ENCODE results near the gene HOXB8.

HOXB8 gene

DNA sequence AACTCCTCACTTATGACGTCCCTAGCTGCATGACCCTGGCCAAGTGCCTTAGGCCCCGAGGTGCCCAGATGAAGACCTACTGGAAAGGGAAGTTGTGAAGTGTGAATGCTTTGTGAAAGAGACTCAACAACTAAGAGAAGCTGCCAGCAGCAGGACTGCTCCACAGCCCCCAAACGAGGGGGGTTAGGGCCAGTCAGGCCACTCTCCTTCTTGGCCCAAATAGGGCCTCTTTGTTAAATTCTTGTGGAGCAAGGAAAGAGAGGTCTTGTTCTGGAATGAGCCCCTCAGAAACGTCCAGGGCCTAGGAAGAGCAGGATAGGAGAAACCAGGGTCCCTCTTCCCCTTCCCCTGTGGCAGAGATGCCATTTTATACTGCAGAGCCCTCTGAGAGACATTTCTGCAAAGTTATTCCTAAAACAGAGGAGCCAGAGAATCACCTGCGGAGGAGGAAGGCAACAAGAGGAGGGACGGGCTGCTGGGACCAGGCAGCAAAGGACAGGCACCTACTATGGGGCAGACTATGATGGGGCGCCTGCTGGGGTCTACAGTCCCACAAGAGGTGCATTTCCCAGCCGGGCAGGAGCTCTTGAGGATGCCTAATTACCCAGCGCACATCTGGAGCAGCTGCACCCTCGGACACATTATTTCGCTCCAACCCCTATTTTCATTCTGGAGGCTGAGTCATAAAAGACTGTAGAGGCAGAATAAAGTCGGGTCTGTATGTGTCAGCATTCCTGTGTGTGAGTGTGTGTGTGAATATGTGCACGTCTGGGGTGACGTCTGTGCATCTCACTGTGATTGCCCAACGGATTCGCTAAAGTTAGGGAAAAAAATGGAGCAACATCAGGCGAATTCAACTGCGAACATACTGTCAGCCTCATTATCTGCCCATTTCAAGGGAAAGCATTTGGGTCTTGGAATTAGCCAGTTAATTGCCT is 22.5 kb upstream of the HOXB8 start:
- DNase-seq (ENCODE audit: low spot score): peak; percentile 46

DNA sequence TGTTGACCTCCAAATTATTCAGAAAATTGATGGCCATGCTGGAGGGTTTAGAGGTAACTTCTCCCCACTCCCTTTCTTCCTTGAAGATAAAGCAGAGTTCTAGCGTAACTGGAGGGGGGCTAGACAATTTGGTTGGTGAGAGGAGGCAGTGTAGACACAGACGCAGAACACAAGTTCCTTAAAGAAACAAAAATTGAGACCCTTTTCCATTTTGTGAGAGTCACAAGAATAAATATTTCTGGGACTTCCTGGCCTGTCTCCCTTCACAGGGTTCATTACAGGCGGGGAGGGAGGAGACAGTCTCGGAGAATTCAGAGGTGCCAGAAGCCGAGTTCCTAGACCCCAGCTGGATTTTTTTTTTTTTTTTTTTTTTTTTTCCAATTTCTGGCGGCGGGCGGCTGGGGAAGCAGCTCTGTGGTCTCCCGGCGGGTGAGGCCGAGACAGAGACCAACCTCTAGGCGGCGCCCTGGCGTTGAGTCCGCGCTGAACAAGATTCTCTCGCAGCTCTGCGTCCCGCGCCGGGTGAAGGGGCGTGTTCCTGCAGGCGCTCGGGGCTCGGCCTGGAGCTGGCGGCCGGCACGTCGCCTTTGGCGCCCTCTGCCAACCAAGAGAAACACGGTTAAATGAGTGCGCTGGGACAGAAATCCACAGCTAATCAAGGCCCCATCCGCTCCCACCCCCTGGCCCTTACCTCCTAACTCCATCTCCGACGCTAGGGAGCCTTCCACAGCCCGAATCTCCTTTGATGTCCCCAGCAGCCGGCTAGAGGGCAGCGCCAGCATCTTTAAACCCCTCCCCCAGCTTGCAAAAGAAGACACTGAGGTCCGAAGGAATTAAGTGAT is 21.3 kb upstream of the HOXB8 start:
- DNase-seq (ENCODE audit: low spot score): peak; percentile 99

DNA sequence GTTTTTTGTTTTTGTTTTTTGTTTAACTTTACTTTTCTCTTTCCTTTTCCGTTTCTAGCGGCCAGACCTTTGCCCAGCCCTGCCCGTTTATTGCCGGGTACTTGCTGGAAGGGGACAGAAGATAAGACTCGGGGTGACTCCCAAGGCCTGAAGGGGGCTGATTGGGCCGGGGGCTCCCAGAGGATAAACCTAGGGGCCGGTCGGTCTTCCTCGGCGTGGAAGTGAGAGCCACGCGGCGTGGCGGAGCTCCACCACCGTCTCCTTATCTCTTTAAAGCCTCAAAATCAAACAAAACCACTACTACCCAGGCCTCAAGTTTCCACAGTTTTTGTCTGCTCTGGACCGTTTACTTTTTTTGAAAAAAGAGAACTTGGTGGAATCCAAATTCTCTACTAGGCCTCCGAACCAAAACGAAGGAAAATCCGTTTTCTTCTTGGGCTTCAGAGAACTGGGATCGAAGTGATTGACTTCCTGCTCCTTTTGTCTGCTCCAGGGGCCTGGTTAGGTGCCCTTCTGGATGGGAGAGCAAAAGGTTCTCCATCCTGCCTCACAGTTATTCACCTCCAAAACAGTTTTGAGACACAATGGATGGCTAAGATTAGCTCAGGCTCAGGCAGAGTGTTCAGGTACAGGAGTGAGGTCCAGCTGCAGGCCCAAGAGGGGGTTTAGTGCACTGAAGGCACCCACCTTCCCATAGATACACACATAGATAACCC is 19.6 kb upstream of the HOXB8 start:
- DNase-seq (ENCODE audit: low spot score): peak; percentile 44

DNA sequence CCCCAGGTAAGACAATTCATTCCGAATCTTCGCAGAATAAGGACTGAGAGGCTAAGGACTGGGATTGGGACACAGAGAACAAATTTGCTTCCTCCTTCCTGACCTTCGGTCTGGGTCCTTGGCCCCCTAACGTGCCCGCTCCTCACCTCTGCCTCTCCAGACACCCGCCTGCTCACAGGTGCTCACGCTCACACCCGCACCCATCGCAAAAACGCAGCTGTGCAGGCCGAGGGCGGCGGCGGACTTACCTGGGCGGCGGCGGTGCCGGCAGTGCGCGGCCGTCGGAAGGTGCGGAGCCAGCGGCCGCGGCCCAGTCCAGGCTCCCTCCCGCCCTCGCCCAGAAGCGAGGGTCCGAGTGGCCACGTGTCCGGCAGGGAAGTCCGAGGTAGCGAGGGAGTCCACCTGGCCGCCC is 18.2 kb upstream of the HOXB8 start:
- no peak for DNase-seq (ENCODE audit: low spot score)

DNA sequence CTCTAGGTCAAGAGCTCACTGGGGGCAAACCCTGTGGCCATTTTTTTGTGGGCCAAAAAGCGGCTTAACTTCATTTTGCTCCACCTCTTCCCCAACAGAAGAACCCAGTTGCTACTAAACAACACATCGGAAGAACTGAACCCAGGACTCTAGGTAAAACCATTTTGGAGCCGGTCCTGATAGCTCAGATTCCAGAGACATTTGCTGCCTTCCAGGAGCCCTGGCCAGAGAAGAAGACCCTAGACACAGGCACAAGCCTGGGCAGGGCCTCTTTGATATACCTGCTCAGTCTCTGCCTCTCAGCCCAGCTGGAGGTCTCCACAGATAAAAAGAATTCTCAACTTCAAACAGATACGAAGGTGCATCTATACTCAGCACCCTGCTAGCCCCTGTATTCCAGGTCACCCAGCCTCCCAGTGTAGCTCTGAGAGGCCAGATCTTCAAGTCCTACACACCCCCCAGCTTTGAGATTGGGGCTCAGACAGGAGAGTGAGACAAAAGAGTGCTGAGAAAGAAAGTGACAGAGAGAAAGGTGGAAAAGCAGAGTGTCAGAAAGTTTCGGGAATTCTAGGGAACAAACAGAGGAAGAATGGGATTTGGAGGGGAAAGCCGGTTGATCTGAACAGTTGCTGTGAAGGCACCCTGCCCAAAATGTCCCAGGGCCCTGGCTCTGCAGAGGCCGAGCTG is 17.6 kb upstream of the HOXB8 start:
- no peak for DNase-seq (ENCODE audit: low spot score)

DNA sequence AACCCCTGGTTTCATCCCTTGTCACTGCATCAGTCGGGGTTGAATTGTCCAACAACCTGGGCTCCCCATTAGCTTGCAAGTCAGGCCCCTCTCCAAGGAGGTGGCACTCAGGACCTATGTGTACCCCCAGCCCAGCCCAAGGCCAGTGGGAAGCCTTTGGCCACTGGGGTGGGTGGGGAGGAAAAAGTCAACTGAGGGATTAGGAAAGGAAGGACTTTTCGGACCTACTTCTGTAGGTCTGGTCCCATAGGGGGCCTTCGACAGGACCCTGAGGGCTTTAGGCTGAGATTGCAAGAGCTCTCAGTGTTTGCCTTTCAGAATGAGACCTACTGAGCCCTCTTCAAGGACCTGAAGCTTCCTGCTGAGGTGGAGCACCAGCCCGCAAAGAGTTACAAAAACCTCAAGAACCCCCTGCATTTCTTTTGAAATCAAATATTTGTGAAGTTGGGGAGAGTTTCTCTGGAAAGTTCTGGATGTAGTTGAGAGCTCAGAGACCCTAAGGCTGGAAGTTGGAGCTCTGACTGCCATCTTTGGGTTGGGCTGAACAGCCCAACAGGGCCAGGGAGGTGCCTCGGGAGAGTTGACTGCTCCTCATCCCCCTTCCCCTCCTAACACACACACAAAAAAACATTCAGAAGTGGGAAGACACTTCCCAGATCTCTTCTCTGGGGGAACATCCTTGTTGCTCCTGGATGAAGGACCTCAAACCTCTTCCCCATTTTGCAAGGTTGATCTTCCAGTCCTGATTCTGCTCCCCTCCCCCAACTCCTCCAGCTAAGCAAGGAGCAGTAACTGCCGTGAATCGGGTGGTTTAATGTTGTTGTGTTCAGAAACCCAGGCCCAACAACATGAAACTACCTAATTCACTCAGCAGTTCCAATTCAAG is 16.8 kb upstream of the HOXB8 start:
- DNase-seq (ENCODE audit: low spot score): no peak

DNA sequence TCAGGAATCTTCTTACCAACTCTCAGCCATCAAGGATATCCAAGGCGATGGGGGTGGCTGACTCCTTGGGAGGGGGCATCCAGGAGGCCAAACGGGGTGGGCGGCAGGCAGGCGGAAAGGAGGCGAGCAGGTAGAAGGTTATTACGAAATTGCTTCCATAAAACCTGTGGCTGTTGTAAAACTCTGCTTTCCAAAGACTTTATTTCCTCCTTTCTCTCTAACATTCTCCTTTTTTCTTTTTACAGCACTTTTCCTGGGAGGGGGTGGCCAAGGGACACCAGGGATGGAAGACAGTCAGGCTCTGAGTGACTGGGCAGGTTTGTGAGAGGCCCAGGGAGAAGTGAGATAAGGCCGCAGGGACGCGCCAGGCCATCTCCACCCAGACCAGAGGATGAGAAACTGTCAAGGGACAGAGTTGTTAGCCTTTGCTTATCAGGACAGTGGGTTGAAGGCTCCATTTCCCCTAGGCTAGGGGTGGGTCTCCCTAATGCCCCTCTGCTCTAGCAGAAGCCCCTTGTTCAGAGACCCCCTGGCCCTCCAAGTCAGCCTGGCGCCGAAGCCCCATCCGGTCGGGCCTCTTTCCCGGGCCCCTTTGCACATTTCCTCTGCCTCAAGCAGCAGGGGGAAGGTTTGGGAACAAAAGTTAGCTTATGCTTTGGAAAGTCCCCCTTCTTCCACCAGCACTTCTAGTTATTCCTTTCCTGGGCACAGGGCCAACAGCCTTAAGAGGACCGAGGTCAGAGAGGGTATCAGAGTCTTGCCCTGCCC is 16.0 kb upstream of the HOXB8 start:
- DNase-seq (ENCODE audit: low spot score): no peak

DNA sequence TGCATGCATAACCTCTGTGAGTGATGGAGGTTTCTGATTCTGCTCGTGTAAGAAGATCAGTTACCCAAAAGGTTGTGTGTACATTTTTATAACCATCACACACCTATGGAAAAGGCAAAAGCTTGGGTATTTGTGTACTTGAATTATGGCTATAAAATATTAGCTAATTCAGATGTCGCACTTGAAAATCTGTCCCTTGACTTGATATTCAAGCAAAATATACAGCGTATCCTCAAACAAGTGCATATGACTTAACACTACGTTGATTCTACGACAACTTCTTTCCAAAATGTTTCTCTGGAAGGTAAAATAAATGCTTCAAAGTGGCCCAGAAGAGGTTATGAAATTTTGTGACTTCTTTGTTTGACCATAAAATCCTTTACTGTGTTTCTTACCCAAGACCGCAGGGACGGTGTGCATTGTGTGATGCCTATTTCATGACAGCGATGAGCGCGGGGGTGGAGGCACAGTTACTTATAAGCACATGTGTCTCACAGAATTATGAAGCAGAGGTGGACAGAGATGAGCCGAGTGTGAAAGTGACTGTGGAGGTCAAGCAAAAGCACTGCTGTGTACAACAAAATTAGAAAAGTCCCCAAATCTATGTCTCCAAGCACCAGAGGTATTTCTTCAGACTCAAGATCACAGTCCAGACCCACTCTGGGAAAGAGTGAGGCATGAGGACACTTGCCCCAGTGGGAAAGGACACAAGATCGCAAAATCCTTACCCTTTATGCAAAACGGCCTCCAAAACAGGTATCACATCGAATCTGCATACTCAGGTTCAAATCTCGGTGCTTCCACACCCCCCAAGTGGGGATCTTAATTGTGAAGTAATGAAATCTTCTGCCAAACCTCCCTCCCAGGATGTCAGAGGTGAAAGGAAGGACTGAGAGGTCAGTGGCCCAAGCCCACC is 15.2 kb upstream of the HOXB8 start:
- DNase-seq (ENCODE audit: low spot score): no peak

DNA sequence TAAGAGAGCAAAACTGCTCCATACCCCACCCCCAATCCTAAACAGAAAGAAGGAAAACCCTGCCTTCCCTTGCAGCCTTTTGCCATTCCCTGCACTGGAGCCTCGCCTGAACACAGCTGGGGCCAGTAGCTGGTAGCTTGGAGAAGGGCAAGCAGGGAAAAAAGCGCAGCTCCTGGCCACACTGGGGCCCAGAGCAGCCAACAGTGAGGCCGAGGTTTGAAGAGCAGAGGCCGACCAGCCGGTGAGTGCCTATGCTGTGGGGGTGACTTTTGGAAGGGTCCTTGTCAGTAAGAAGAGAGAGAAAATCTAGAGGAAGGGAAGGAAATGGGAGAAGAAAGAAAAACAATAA is 14.3 kb upstream of the HOXB8 start:
- DNase-seq (ENCODE audit: low spot score): no peak

DNA sequence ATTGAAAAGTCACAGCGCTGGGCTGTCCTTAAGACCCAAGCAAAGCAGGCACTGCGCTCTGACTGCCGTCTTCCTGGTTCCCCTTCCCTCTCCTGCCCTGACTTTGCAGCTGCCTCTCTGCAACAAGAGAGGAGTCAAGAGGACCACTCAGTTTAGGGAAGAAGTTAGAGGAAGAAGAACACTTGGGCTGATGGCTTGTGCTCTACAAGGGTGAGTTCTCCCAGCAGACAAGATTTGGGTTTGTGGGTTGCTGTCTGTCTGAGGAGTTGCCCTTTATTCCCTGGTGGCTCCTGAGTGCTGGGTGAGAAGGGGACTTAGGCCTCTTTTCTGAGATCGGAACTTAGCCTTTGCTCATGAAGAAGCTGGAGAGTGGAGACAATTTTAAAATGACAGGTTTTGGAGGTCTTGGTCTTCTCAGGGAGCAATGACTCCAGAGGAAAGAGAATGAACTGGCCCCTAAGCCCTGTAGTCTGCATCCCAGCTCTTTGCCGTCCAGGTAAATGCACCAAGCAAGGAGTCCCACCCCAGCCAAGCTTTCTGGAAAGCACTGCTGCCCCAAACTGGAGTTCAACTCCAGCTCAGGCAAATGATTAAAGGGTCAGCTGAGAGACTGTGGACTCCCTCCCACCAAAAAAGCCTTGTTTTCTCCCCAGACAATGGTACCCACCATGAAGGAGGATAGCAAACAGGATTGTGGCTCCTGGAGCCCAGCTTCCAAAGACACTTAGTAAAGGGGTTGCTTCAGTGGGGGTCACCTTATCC is 13.7 kb upstream of the HOXB8 start:
- no peak for DNase-seq (ENCODE audit: low spot score)

DNA sequence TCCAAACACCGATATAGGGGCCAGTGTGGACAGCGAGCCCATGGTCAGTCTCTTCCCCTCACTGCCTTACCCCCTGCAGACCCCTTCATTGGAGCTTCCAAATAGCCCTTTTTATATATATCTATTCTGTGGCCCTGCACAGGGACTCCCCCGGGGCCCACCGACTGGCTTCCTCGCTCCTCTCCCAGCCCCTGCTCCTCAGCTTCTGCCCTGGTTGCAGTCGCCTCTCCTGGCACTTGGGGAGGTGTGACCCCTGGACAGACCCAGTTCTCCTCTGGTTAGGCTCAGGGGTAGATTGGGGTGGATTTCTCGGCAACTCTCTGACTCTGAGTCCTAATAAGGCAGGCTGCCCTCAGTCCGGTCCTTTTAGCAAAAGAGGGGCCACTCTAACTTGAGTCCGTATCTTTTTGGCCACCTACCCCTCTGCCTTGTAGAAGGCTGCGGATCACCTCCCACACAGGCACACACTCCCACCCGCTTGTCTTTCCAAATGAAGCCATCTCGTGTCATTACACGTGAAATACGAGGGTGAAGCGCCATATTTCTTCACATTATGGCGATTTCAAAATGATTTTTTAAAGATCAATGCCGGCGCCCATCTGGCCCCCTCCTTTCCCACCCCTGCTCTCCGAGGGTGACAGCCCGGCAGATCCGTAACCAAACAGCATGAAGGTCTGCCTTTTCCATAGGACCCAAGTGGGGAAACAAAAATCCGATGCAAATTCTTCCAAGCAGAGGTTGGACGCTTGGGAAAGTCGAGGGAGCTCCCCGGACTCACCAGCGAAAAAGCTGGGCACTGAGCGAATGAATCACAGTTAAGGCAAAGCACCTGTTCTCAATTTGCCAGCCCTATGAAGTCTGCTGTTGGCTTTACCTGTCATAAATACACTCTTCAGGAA is 12.8 kb upstream of the HOXB8 start:
- DNase-seq (ENCODE audit: low spot score): no peak

DNA sequence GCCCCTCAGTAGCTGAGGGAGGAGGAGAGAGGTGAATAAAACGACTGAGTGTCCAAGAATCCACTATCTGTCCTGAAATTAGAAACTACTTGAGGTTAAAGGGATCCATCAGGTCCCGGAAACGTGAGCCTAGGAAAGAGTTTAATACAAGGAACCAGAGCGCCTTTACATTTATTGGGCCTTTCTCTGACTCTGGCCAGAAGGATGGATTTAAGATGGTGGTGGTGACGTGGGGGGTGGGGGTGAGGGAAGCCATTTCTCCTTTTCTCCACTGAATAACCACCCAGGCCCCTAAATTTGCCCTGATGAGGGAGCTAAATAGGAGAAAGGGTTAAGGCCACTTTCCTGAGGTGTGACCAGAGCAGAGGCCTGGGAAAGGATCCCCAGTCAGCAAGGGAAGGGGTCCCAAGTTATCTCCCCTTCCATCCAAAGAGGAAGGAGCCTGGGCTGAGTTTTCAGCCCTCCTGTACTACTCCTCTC is 12.1 kb upstream of the HOXB8 start:
- DNase-seq (ENCODE audit: low spot score): no peak

DNA sequence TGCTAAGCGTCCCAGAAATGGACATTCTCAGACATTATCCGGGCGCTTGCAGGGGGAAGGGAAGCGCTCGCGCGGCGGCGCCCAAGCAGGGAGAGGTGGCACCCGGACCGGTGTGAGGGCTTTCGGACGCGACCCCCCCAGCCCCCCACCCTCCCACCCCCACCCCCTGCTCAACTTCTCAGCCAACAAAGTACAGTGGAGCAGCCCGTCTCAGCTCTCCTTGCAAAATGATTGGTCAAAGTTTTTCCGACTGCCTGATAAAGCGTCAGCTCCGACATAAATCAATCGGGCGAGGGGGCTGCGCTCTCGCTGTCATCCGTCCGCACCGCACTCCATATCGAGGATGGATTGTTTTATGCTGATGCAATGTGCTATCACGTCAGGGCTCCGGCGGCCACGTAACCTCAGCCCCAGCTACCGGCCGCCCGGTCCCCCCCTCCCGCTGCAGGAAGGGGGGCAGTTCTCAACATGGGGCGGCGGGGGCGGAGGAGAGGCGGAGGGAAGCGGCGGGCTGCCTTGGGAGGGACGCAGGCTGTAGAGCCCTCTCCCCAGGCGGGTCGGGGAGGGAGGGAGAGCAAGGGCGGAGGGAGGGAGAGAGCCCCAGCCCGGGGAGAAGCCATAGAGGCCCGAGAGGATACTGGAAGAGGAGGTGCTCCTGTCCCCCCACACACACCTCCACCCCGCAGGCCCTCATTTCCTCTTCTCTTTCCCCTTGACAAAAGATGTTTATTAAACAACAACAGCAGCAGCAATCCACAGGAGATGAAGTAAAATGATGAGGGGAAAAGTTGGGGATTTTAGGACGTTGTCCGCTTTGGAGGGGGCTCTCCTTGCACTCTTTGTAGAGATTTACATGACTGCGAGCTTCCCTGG is 11.4 kb upstream of the HOXB8 start, which contains the start of gene HOXB9:
Gene HOXB9, minus strand, starts transcription at position 114 of the 873 bp plus-strand sequence. Its CDS starts 89 bp downstream, at position 25.
- no peak for DNase-seq (ENCODE audit: low spot score)

DNA sequence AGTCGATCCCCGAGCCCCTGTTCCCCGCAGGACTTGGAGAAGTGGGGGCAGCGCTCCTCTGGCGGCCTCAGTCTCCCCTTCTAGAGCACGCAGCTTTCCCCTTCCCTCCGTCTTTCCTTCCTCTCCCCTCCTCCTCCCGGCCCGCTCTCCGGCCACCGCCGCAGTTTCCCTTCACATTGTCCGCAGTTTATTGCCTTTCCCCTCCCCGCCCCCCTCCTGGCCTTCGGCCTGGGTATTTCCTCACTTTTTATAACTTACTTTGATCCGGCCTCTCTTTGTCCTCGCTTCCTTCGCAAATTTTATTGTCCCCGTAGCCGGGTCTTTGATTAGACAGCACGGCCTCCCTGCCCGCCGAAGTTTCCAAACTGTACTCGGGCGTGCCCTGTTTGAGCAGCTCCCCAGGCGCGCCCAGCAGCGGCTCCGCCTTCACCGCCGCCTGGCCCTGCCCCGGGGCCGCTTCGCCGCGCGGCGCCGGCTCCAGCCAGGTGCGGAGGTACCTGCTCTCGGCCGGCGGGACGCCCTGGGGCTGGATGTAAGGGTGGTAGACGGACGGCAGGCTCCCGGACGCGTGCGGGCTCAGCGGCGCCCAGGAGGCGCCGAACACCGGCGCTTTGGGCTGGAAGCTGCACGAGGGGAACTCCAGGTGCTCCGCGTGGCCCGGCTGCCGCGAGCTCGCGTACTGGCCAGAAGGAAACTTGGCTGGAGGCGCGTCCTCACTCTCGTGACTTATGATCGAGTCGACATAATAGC is 10.6 kb upstream of the HOXB8 start:
- no peak for DNase-seq (ENCODE audit: low spot score)
